ENCODE data around the gene IFRD1.

The IFRD1 gene

GRCh38 chr7:112449902-112450806 lies at the start of gene IFRD1:
Gene IFRD1, plus strand, starts transcription at chr7:112450460. Its CDS starts 229 bp downstream, at chr7:112450689.
- FAIRE-seq = peak; percentile 94
- DNase-seq (ENCODE audit: insufficient read length, low spot score) = peak; percentile 61

- DNase-seq (ENCODE audit: insufficient read length, low spot score) (no peak), FAIRE-seq (no peak)
Measured at GRCh38 chr7:112404321-112404720, 45.9 kb upstream of the IFRD1 start.

GRCh38 chr7:112405286-112405685 lies 45.0 kb upstream of the IFRD1 start:
- no peak for FAIRE-seq
- no peak for DNase-seq (ENCODE audit: insufficient read length, low spot score)

GRCh38 chr7:112407261-112407660 lies 43.0 kb upstream of the IFRD1 start:
- FAIRE-seq (no peak), DNase-seq (ENCODE audit: insufficient read length, low spot score) (no peak)

GRCh38 chr7:112410092-112410491 lies 40.2 kb upstream of the IFRD1 start:
- no peak for FAIRE-seq

GRCh38 chr7:112411186-112411795 lies 39.0 kb upstream of the IFRD1 start:
- no peak for FAIRE-seq

More at GRCh38 chr7:112410092-112410491, 40.2 kb upstream of the IFRD1 start:
- DNase-seq (ENCODE audit: insufficient read length, low spot score) = no peak

GRCh38 chr7:112414855-112415490 lies 35.3 kb upstream of the IFRD1 start:
- DNase-seq (ENCODE audit: insufficient read length, low spot score) (no peak), FAIRE-seq (peak; percentile 26)

More at GRCh38 chr7:112411186-112411795, 39.0 kb upstream of the IFRD1 start:
- no peak for DNase-seq (ENCODE audit: insufficient read length, low spot score)

- FAIRE-seq = no peak
Measured at GRCh38 chr7:112416127-112416526, 34.1 kb upstream of the IFRD1 start.

GRCh38 chr7:112419543-112420130 lies 30.6 kb upstream of the IFRD1 start:
- no peak for FAIRE-seq

More at GRCh38 chr7:112416127-112416526, 34.1 kb upstream of the IFRD1 start:
- DNase-seq (ENCODE audit: insufficient read length, low spot score) = no peak

GRCh38 chr7:112420236-112420861 lies 29.9 kb upstream of the IFRD1 start:
- FAIRE-seq = no peak
- no peak for DNase-seq (ENCODE audit: insufficient read length, low spot score)

More at GRCh38 chr7:112419543-112420130, 30.6 kb upstream of the IFRD1 start:
- no peak for DNase-seq (ENCODE audit: insufficient read length, low spot score)

GRCh38 chr7:112421666-112422486 lies 28.4 kb upstream of the IFRD1 start:
- FAIRE-seq = no peak
- DNase-seq (ENCODE audit: insufficient read length, low spot score) = no peak

GRCh38 chr7:112422842-112423496 lies 27.3 kb upstream of the IFRD1 start:
- FAIRE-seq (no peak), DNase-seq (ENCODE audit: insufficient read length, low spot score) (no peak)

GRCh38 chr7:112423987-112424386 lies 26.3 kb upstream of the IFRD1 start:
- DNase-seq (ENCODE audit: insufficient read length, low spot score) (no peak), FAIRE-seq (no peak)

- FAIRE-seq = no peak
Measured at GRCh38 chr7:112427984-112428383, 22.3 kb upstream of the IFRD1 start.

GRCh38 chr7:112428715-112429114 lies 21.5 kb upstream of the IFRD1 start:
- DNase-seq (ENCODE audit: insufficient read length, low spot score) (no peak), FAIRE-seq (no peak)

More at GRCh38 chr7:112427984-112428383, 22.3 kb upstream of the IFRD1 start:
- DNase-seq (ENCODE audit: insufficient read length, low spot score) = no peak

GRCh38 chr7:112430649-112431048 lies 19.6 kb upstream of the IFRD1 start:
- DNase-seq (ENCODE audit: insufficient read length, low spot score) (no peak), FAIRE-seq (no peak)

GRCh38 chr7:112431803-112432202 lies 18.5 kb upstream of the IFRD1 start:
- DNase-seq (ENCODE audit: insufficient read length, low spot score) (no peak), FAIRE-seq (no peak)

- FAIRE-seq (no peak), DNase-seq (ENCODE audit: insufficient read length, low spot score) (no peak)
Measured at GRCh38 chr7:112433289-112433688, 17.0 kb upstream of the IFRD1 start.

GRCh38 chr7:112437072-112437471 lies 13.2 kb upstream of the IFRD1 start:
- no peak for FAIRE-seq
- DNase-seq (ENCODE audit: insufficient read length, low spot score) = no peak
